Calu3 (cell line): ENCODE results near the gene SDHA. TPM values are rescaled to one million over a fixed set of nuclear protein-coding genes. Genes with fewer than 3 reads are reported as not detected.
"Not testable (repeated sequence)": the region's sequence is repeated elsewhere in the genome, so short reads cannot be mapped to it uniquely, and the experiment has no call there.

Source experiments
- BruUV-seq: library from RNA; stranded (reverse); fragments of 400-500 nt; replicated peaks from 2 replicates; lab custom pipeline; 2021; lab: Mats Ljungman, UMichigan
- CTCF ChIA-PET: fragments of 300-600 bp; sonication (Branson Sonifier 250); formaldehyde crosslinking; loops from one replicate; lab custom pipeline; 2022; ENCODE audit warnings: antibody characterized with exemption; lab: Charles Lee
- DNase-seq: peaks from one replicate; pipeline ENCODE4 v3.0.0; 2022
- H3K27ac Mint-ChIP-seq: one replicate; pipeline ENCODE4 v1.8.0; 2022; ENCODE audit warnings: mixed read lengths; ENCODE audit not compliant: unreplicated experiment
- H3K27me3 Mint-ChIP-seq: one replicate; pipeline ENCODE4 v1.8.0; 2022; ENCODE audit warnings: mixed read lengths; ENCODE audit not compliant: unreplicated experiment
- H3K36me3 Mint-ChIP-seq: one replicate; pipeline ENCODE4 v1.8.0; 2022; ENCODE audit warnings: mild to moderate bottlenecking, moderate library complexity, mixed read lengths; ENCODE audit not compliant: insufficient read depth, unreplicated experiment
- H3K4me1 Mint-ChIP-seq: one replicate; pipeline ENCODE4 v1.8.0; 2022; ENCODE audit warnings: mild to moderate bottlenecking, low read depth, mixed read lengths; ENCODE audit not compliant: unreplicated experiment
- H3K4me3 Mint-ChIP-seq: one replicate; pipeline ENCODE4 v1.8.0; 2022; ENCODE audit warnings: mild to moderate bottlenecking, low read depth, moderate library complexity, mixed read lengths; ENCODE audit not compliant: unreplicated experiment
- H3K9me3 Mint-ChIP-seq: one replicate; pipeline ENCODE4 v1.8.0; 2022; ENCODE audit warnings: low read depth, mixed read lengths; ENCODE audit not compliant: unreplicated experiment
- intact Hi-C: fragments of 100-400 bp; cut with micrococcal nuclease; formaldehyde crosslinking; loops from one replicate; pipeline ENCODE4 v1.10.0; 2022; ENCODE audit not compliant: unreplicated experiment
- total RNA-seq: library from RNA; stranded (reverse); gene quantifications from 2 replicates; pipeline ENCODE4 v1.2.3, GENCODE V29; 2022
- TF ChIP-seq, protein P1 (sequence below): fragments of 200-600 bp; IDR thresholded peaks from one replicate; pipeline ENCODE4 v1.8.0; 2022; ENCODE audit warnings: antibody characterized with exemption; ENCODE audit not compliant: unreplicated experiment

SDHA gene
- total RNA-seq, 1 experiment from 2014 or later: 96.9 TPM

GRCh38 chr5:231661-232060, 13.5 kb downstream of the SDHA start:
- no peaks in the 10 kb centered on the region for H3K4me1 Mint-ChIP-seq
- H3K36me3 Mint-ChIP-seq: peaks cover 45% of the 10 kb centered on the region
- no peak overlapping the region for H3K27ac Mint-ChIP-seq
- CTCF ChIA-PET: no interaction called here
- BruUV-seq: no TSS peak
- intact Hi-C loops: no loop called here
- no peak for DNase-seq
- H3K4me3 Mint-ChIP-seq: no peak overlapping the region
- TF ChIP-seq, protein P1, sequence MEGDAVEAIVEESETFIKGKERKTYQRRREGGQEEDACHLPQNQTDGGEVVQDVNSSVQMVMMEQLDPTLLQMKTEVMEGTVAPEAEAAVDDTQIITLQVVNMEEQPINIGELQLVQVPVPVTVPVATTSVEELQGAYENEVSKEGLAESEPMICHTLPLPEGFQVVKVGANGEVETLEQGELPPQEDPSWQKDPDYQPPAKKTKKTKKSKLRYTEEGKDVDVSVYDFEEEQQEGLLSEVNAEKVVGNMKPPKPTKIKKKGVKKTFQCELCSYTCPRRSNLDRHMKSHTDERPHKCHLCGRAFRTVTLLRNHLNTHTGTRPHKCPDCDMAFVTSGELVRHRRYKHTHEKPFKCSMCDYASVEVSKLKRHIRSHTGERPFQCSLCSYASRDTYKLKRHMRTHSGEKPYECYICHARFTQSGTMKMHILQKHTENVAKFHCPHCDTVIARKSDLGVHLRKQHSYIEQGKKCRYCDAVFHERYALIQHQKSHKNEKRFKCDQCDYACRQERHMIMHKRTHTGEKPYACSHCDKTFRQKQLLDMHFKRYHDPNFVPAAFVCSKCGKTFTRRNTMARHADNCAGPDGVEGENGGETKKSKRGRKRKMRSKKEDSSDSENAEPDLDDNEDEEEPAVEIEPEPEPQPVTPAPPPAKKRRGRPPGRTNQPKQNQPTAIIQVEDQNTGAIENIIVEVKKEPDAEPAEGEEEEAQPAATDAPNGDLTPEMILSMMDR: no peak
- H3K9me3 Mint-ChIP-seq: no peaks in the 10 kb centered on the region
- H3K27me3 Mint-ChIP-seq: no peaks in the 10 kb centered on the region

DNA sequence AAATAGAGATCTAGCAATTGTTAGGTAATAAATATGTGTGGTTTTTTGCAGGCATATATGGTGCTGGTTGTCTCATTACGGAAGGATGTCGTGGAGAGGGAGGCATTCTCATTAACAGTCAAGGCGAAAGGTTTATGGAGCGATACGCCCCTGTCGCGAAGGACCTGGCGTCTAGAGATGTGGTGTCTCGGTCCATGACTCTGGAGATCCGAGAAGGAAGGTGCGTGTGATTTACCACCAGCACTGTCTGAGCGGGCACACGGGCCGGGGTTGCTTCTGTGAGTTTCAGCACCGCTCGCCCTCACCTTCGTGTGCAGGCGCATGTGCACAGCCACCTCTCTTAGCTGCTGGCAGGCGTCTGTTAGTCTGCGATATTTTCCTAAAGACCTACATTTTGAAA, 15.3 kb downstream of the SDHA start:
- DNase-seq, H3K4me3 Mint-ChIP-seq, H3K27me3 Mint-ChIP-seq, BruUV-seq, H3K27ac Mint-ChIP-seq, H3K4me1 Mint-ChIP-seq, intact Hi-C loops, H3K9me3 Mint-ChIP-seq: not testable (repeated sequence)
- H3K36me3 Mint-ChIP-seq: peaks cover 30% of the 10 kb centered on the region
- CTCF ChIA-PET: interaction anchor here (0.5 to 0.6 kb wide), 2 partner anchors 25 to 40 kb away, joined by 3 to 4 read pairs; no protein-coding TSS in a partner anchor

DNA sequence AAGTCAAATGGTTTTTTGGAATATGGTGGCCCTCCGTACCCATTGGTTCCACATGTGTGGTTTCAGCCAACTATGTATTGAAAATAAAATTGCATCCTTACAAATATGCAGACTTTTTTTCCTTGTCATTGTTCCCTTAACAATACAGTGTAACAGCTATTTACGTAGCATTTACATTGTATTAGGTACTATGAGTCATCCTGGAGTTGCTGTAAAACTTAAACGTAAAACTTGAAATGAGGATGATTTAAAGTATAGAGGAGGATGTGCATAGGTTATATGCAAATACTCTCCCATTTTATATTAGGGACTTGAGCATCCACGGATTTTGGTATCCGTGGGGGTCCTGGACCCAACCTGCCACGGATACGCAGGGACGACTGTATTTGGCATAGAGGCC, 16.3 kb downstream of the SDHA start:
- H3K4me1 Mint-ChIP-seq: no peaks in the 10 kb centered on the region
- no peak overlapping the region for H3K4me3 Mint-ChIP-seq
- CTCF ChIA-PET: no interaction called here
- no peak for DNase-seq
- intact Hi-C loops: no loop called here
- BruUV-seq: no TSS peak
- no peaks in the 10 kb centered on the region for H3K27me3 Mint-ChIP-seq
- peaks cover 19% of the 10 kb centered on the region for H3K36me3 Mint-ChIP-seq
- no peaks in the 10 kb centered on the region for H3K9me3 Mint-ChIP-seq
- H3K27ac Mint-ChIP-seq: no peak overlapping the region
- TF ChIP-seq, protein P1: no peak

GRCh38 chr5:235527-235926, 17.4 kb downstream of the SDHA start:
- H3K27ac Mint-ChIP-seq, CTCF ChIA-PET, H3K27me3 Mint-ChIP-seq, H3K4me1 Mint-ChIP-seq, DNase-seq, H3K4me3 Mint-ChIP-seq, BruUV-seq, H3K9me3 Mint-ChIP-seq, intact Hi-C loops: not testable (repeated sequence)
- H3K36me3 Mint-ChIP-seq: peaks cover 20% of the 10 kb centered on the region

DNA sequence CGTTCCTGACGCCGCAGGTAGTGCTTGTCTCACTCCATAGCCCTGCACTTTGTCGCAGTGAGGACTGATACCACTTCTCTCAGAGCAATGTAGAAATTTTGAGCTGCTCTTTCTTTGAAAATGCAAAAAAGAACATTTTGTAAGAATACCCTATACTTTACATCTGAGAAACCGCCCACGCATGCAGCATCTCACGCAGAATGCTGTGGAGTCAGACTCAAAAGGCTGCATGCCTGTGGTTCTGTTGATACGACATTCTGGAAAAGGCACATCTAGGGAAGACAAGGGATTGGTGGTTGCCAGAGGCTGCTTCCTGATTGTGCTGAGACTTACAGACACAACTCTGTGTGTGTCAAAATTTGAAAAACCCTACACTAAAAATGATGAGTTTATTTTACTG, 19.8 kb downstream of the SDHA start:
- H3K9me3 Mint-ChIP-seq, H3K4me1 Mint-ChIP-seq, H3K27me3 Mint-ChIP-seq, intact Hi-C loops, H3K4me3 Mint-ChIP-seq, CTCF ChIA-PET, H3K27ac Mint-ChIP-seq, DNase-seq, BruUV-seq: not testable (repeated sequence)
- peaks cover 30% of the 10 kb centered on the region for H3K36me3 Mint-ChIP-seq

DNA sequence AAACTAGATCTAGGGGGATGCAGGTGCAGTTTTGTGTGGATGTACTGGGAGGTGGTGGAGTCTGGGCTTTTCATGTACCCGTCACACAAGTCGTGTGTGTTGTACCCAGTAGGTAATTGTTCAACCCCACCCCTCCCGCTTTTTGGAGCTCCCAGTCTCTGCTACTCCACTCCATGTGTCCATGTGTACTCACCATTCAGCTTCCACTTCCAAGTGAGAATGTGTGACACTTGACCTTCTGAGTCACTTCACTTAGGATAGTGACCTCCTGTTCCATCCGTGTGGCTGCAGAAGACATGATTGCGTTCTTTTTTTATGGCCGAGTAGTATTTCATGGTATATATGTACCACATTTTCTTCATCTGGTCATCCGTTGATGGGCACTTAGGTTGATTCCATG, 22.4 kb downstream of the SDHA start:
- H3K27ac Mint-ChIP-seq, H3K4me3 Mint-ChIP-seq: not testable (repeated sequence)
- H3K36me3 Mint-ChIP-seq: peaks cover 20% of the 10 kb centered on the region

DNA sequence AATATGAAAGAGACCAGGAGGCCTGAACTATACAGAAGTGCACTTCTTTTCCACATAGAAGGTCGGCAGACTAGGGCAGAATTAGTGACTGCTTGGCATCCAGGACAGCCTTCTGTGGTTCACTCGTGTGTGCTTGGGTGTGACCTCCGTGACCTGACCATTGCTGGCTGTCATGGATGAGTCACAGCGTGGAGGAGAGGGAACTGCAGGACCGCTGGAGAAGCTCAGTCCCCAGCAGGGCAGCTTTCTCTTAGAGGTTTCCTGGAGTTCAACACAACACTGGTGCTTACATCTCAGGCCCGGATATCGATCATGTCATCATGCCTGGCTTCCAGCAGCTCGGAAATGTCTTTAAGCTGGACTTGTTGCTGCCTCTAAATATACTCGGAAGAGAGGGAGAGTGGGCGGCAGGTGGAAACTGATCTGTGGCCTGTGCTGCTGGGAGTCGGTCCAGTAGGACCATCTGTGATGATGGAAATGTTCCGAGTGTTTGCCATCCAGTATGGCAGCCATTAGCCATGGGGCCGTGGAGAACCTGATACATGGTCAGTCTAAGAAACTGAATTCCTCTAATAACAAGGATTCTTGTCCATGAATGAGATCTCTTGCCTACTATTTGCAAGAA, 23.0 kb downstream of the SDHA start:
- H3K9me3 Mint-ChIP-seq, BruUV-seq, intact Hi-C loops, DNase-seq, H3K27ac Mint-ChIP-seq, H3K27me3 Mint-ChIP-seq, CTCF ChIA-PET, H3K4me1 Mint-ChIP-seq, H3K4me3 Mint-ChIP-seq: not testable (repeated sequence)
- peaks cover 21% of the 10 kb centered on the region for H3K36me3 Mint-ChIP-seq

More for the DNA sequence above, 22.4 kb downstream of the SDHA start:
- H3K9me3 Mint-ChIP-seq, BruUV-seq, intact Hi-C loops, CTCF ChIA-PET, H3K27me3 Mint-ChIP-seq, H3K4me1 Mint-ChIP-seq, DNase-seq: not testable (repeated sequence)

GRCh38 chr5:243683-244367, 25.7 kb downstream of the SDHA start:
- BruUV-seq, H3K27ac Mint-ChIP-seq, H3K9me3 Mint-ChIP-seq, intact Hi-C loops, H3K4me1 Mint-ChIP-seq, H3K27me3 Mint-ChIP-seq: not testable (repeated sequence)
- Mint-ChIP-seq H3K36me3 (peaks cover 21% of the 10 kb centered on the region), H3K4me3 (peak overlapping the region; percentile 46)
- CTCF ChIA-PET: interaction anchor here (1.4 kb wide), 1 partner anchor 1339 kb away, joined by 3 read pairs; no protein-coding TSS in a partner anchor
- DNase-seq: peak; percentile 11
